Measurements from ENCODE around the gene BTAF1.
"Not testable (repeated sequence)": the region's sequence is repeated elsewhere in the genome, so short reads cannot be mapped to it uniquely, and the experiment has no call there.

The BTAF1 gene

DNA sequence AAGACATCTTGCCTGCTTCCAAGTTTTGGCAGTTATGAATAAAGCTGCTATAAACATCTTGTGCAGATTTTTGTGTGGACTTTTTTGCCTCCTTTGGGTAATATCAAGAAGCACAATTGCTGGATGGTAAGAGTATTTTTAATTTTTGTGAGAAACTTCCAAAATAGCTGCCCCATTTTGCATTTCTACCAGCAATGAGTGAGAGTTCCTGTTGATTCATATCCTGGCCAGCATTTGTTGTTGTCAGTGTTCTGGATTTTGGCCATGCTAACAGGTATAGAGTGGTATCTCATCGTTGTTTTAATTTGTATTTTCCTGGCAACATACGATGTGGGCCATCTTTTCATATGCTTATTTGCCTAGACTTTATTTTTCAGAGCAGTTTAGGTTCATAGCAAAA lies 53.9 kb downstream of the BTAF1 start:
- DNase-seq (ENCODE audit: low read depth, low spot score): no peak

GRCh38 chr10:91978585-91978984 lies 55.0 kb downstream of the BTAF1 start:
- DNase-seq (ENCODE audit: low read depth, low spot score): no peak

DNA sequence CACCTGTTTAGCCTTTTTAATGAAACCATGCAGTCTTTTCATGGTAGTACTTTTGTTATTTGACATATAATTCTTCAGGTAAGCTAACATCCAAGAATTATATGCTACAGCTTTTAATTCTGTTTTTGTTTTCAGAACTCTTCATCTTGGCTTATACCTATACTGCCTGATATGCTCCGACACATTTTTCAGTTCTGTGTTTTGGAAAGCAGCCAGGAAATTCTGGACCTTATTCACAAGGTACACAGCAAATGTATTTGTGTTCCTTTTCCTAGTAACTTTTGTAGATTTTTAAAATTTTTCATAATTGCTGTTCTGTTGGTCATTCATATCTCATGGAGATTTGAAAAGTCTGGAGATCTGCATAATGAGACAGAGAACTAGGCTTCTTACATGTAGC lies 56.7 kb downstream of the BTAF1 start:
- DNase-seq (ENCODE audit: low read depth, low spot score): no peak

DNA sequence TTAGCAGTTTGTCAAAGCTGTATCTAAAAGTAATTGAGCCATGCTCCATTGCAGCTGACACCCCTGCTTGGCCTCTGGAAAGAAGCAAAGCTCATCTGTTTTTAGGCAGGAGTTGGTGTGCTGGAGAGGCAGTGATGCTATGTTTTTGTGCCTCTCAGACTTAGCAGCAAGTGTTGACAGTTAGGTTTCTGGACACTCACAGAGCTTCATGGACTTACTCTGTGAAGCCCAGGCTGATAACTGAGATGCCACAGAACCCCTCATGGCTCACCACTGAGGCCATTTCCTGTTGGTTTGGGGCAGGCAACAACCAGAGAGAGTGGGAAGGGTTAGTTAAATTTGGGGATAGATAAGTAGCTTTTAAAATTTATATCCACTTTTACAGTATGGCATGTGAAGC lies 59.8 kb downstream of the BTAF1 start:
- no peak for DNase-seq (ENCODE audit: low read depth, low spot score)

DNA sequence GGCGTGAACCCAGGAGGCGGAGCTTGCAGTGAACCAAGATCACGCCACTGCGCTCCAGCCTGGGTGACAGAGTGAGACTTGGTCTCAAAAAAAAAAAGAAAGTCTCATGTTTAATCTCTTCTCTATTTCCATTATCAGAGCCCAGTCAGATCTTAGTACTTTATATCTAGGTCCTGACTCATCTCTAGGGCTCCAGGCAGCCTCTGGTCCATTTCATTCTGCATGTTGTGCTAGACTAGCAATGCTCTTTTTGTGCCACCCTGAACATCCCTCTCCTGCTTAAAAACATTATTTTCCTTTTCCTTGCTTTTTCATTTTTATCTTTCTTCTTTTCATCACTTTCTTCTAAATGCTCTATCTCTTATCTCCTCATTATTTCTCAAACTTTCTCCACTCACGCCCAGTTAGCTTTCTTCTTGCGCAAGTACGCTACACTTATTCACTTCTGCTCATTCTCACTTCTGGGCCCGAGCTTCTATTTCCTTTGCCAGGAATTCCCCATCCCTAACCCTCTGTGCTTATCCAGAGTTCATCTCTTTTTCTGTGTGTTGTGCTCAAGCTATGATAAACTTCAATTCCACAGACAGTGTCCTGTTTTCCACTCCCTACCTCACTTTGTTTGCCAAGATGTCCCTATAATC lies 63.9 kb downstream of the BTAF1 start:
- no peak for DNase-seq (ENCODE audit: low read depth, low spot score)

DNA sequence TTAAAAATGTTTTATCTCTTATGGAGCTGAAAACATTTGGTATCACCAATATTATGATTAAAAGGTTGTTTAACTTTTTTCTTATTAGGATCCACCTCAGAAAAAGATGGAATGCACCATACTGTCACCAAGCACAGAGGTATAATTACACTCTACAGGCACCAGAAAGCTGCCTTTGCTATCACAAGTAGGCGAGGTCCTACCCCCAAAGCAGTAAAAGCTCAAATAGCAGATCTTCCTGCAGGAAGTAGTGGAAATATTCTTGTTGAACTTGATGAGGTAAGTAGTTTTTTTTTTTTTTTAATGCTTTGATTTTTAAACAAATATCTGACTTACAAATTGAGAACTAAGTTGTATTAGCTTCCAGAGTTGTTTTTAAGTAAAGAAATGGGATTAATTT lies 68.5 kb downstream of the BTAF1 start:
- no peak for DNase-seq (ENCODE audit: low read depth, low spot score)

DNA sequence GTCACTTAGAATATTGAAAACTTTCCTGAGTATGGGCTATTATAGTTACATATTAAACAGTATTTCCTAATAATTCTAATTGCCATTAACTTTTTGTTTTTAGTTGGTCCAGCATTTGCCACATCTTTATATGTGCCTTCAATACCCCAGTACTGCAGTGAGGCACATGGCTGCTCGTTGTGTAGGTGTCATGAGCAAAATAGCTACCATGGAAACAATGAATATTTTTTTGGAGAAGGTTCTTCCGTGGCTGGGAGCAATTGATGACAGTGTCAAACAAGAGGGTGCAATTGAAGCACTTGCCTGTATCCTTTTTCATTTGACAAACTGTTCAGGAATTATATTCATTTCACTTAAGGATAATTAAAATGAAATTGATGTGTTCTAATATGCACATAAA lies 72.7 kb downstream of the BTAF1 start:
- DNase-seq (ENCODE audit: low read depth, low spot score): no peak

DNA sequence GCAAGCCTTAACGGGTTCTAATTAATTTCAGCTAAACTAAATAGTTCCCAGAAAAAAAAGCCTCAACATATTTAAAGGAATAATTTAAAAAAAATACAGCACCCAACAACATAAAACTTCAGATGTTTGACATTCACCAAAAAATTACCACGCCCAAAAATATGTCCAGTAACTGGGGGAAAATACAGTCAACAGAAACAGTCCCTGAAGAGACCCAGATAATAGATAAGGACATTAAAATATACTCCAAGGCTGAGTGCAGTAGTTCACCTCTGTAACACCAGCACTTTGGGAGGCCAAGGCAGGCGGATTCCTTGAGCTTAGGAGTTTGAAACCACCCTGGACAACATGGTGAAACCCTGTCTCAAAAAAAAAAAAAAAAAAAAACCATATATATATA lies 78.0 kb downstream of the BTAF1 start:
- no peak for DNase-seq (ENCODE audit: low read depth, low spot score)

- no peak for DNase-seq (ENCODE audit: low read depth, low spot score)
Observed at GRCh38 chr10:92001995-92002394, 78.4 kb downstream of the BTAF1 start.

GRCh38 chr10:92003258-92003657 lies 79.7 kb downstream of the BTAF1 start:
- no peak for DNase-seq (ENCODE audit: low read depth, low spot score)

- DNase-seq (ENCODE audit: low read depth, low spot score): no peak
Observed at GRCh38 chr10:92005978-92006377, 82.4 kb downstream of the BTAF1 start.

GRCh38 chr10:92009445-92009844 lies 85.9 kb downstream of the BTAF1 start:
- DNase-seq (ENCODE audit: low read depth, low spot score): no peak

DNA sequence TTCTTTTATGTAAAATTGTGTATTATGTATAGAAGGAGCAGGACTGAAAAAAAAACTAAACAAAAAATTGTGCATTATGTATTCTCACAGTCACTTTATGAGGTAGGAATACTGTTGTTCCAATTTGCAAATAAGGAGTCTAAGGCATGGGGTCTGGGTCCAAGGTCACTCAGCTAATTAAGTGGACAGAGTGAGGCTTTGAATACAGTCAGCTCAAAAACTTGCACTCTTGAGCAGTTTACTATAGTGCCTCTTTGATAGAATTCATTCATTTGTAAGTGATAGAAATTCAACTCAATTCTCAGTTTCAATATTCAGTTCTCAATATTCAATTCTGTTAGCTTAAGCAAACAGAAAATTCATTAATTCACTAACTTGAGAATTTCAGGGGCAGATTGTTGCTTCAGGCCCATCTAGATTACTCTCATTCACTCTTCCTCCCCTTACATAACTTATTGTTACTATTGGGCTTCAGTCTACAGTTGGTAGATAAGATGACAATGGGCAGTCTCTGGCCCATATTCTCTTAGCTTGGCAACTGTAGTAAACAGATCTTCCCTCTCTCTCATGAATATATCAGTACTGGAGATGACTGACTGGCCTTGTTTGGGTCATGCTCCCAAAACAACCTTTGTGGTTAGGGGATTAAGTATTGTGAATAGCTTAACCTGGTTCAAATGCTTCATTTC lies 86.6 kb downstream of the BTAF1 start:
- DNase-seq (ENCODE audit: low read depth, low spot score): no peak

- no peak for DNase-seq (ENCODE audit: low read depth, low spot score)
Observed at GRCh38 chr10:92011560-92012214, 88.1 kb downstream of the BTAF1 start.

GRCh38 chr10:92014620-92015019 lies 91.0 kb downstream of the BTAF1 start:
- no peak for DNase-seq (ENCODE audit: low read depth, low spot score)

DNA sequence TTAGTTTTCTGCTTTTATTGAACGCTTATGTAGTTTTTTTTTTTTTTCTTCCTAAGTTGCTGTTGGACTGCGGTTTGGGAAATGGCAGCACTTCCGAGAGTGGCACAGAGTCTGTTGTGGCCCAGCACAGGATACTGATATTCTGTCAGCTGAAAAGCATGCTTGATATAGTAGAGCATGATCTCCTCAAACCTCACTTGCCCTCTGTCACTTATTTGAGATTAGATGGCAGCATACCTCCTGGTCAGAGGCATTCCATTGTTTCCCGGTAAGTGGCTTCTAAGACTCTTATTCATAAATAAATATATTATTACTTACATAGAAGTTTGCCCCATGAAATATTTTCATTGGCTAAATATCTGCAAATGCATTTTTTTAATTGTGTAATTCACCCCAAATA lies 101.1 kb downstream of the BTAF1 start:
- DNase-seq (ENCODE audit: low read depth, low spot score): no peak

DNA sequence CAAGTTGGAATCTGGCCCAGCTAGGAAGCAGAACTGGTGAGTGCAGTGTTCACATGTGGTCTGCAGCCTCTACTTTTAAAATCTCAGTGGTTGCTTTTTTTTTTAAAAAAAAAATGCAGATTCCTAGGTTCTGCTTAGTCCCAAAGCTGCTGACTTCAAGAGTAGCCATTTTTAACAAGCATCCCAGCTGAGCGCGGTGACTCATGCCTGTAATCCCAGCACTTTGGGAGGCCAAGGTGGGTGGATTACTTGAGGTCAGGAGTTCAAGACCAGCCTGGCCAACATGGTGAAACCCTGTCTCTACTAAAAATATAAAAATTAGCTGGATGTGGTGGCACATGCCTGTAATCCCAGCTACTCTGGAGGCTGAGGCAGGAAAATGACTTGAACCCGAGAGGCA lies 101.8 kb downstream of the BTAF1 start:
- DNase-seq (ENCODE audit: low read depth, low spot score): not testable (repeated sequence)

DNA sequence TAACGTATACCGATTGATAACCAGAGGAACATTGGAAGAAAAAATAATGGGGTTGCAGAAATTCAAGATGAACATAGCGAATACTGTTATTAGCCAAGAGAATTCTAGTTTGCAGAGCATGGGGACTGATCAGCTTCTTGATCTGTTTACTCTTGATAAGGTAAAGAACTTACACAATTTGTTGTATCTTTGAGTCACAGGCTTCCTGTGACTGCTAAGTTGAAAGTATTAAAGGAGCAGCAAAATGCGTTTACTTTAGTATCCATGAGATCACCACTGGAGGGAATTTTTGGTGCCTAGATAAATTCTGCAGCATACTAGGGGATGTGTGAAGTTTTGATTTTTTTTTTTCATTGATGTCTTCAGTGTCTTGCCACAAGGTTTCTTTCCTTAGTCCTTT lies 103.6 kb downstream of the BTAF1 start:
- no peak for DNase-seq (ENCODE audit: low read depth, low spot score)

DNA sequence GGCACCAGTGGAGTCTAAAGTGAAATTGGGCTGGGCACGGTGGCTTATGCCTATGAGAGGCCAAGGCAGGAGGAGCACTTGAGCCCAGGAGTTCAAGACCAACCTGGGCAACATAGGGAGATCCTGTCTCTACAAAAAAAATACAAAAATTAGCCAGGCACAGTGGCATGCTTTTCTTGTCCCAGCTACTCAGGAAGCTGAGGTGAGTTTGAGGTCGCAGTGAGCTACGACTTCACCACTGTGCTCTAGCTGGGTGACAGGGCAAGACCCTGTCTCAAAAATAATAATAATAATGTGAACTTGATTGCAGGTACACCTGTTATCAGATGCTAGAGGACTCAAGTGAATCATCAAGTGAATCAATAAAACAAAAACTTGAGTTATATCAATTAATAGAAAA lies 108.0 kb downstream of the BTAF1 start:
- DNase-seq (ENCODE audit: low read depth, low spot score): no peak

GRCh38 chr10:92033070-92033469 lies 109.5 kb downstream of the BTAF1 start:
- DNase-seq (ENCODE audit: low read depth, low spot score): not testable (repeated sequence)

- no peak for DNase-seq (ENCODE audit: low read depth, low spot score)
Observed at GRCh38 chr10:92038949-92039348, 115.4 kb downstream of the BTAF1 start.

DNA sequence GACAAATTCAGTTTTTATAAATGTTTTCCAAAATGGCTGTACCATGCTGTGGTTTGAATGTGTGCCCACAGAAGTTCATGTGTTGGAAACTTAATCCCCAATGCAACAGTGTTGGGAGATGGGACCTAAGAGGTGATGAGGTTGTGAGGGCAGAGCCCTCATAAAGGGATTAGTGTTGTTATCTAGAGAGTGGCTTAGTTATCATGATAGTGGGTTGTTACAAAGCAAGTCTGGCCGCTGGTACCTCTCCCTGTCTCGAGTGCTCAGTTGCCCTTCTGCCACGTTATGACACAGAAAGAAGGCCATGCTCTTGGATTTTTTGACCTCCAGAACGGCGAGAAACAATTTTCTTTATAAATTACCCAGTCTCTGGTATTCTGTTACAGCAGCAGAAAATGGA lies 119.0 kb downstream of the BTAF1 start:
- DNase-seq (ENCODE audit: low read depth, low spot score): no peak

- DNase-seq (ENCODE audit: low read depth, low spot score): no peak
Observed at GRCh38 chr10:92045641-92046106, 122.1 kb downstream of the BTAF1 start.
